C4-2B (cell line): ENCODE data around the gene TSG101.

Experiments
- CTCF ChIP-seq: fragments of 450-650 bp; conservative IDR thresholded peaks from 2 replicates; pipeline ENCODE4 v1.5.1; 2017; ENCODE audit warnings: mild to moderate bottlenecking
- ZFX ChIP-seq: fragments of 450-650 bp; IDR thresholded peaks from 2 replicates; pipeline ENCODE4 v1.6.1; 2017

GRCh38 chr11:18533365-18533764 is 6.6 kb upstream of the TSG101 start:
- TF ChIP-seq CTCF (no peak), ZFX (no peak)
